IPS-11a (cell line): ENCODE measurements around the gene POU2F3.

ENCODE experiments used
- H3K4me3 ChIP-seq: one replicate; pipeline ENCODE4 v1.5.1; 2013; ENCODE audit warnings: low read depth, low read length, control low read depth

The POU2F3 gene

DNA sequence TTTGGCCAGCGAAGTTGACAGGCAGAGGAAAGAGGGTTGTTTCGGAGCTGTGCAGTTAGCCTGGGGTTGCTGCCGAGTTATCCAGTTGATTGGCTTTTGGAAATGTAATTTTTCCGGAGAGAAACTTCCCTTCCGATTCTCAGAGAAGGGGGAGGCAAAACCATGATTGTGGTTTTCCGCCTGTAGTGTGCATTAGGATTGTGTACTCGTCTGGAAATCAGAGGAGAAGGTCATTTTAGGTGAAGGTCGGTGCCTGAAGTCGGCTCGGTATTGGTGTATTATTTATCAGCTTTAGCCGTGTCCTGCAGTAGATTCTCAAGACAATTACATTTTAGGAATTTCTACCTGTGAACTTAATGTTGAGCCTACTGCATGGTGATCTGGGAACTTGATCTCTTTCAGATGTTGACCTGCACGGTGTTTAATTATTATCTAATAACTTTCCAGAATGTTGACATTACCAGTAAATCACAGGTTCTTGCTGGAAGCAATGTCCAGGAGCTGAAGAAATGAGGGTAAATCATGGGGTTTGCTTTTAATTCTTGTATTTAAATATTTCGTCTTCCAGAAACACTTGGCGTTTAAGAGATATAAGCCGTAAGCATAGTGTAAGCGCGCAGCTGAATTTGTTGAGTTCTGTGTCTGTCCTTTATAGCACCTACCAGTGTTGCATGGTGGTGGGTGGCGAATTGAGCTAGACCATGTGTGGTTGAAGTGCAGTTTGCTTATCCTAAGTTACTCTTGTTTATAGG, 97.6 kb downstream of the POU2F3 start:
- peak overlapping the region; percentile 67 for H3K4me3 ChIP-seq

DNA sequence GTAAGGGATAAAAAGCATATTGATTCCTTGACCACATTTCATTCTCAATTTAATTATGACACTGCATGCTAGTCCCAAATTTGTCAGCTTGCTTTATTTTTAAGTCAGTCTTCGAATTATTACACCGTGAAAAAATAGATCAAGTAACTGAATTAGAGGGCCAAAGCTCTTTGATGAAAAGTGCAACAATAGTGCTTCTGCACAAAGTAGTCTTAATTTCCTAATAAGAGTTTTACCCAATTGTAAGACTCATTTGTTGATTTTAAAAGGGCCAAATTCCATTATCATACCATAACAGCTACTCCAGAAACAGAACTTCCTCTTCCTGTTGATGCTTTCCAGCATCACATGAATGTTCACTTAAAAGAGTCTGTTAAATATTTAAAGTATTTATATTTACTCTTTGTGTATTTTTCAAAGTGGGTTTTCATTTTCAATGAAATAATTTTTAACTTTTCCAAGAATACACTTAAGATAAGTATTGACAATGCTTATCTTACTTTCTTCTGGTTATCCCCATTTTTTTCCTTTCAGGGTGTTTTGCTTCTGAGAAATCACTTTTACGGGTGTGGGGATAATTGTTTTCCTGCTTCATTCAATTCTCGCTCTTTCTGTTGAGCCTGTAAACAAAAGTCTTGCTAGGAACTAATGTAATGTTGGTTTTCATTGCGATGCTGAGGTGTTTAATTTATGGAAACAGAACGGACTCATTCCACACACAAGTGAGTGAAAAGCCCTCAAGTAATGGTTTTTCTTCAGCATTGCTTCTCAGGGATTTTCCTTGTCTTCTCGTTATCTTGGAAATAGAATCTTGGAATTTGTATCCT, 98.4 kb downstream of the POU2F3 start:
- peak overlapping the region; percentile 67 for H3K4me3 ChIP-seq

DNA sequence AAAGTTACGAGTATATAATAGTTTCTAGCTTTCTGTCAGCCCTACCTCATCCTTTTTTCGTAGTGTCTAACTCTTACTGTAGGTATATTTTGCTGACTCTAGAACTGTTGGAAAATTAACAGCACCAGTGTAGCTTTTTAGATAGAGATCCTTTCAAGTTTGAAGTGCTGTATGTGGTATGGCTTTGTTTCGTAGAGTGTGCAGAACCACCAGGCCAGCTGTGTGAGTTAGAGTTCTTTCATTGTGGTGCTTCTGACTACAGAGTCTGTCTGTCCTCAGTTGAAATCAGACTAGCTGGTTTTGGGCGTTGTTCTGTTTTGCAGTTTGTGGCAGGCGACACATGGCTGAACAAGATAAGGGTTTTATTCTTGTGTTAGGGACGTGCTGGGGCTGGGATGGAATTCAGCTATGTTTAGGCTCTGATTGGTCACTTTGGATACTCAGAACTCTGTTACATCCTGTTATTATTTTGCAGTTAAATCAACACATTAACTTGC, 99.5 kb downstream of the POU2F3 start:
- no peak overlapping the region for H3K4me3 ChIP-seq

DNA sequence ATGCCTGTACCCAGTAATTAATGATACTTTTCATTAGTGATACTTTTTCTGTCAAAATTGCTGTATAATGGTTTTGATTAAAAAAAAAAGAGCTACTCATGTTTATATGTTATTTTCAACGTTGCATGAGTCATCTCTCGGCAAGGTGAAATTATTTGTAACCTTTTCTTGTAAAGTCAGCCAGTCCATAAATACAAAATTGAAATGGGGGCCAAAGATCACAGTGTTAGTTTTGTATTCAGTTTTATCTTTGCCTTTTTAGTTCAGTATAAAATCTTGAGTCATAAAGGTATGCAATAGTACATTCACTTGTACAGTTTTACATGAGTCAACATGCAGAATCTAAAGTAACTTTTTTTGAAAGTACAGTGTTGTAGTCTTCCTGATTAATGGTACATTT, 100.6 kb downstream of the POU2F3 start:
- no peak overlapping the region for H3K4me3 ChIP-seq

DNA sequence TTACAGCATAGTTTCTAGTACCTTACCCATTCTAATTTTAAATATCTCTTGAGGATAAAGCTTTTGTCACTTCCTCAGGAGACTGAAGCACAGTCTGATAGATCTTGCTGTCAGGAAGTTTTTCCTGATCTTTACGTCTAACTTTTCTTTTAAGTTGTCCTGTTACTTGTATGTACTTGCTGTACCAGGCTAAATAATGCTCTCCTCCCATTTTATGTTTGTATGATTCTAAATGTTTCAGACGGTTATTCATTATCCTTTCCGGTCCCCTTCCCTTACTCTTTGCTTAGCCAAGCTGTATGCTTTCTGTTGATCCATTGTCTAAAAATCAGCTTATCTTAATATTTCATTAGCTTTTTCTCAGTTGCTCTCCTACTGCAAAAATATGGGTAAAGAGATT, 102.3 kb downstream of the POU2F3 start:
- H3K4me3 ChIP-seq, result no peak overlapping the region

DNA sequence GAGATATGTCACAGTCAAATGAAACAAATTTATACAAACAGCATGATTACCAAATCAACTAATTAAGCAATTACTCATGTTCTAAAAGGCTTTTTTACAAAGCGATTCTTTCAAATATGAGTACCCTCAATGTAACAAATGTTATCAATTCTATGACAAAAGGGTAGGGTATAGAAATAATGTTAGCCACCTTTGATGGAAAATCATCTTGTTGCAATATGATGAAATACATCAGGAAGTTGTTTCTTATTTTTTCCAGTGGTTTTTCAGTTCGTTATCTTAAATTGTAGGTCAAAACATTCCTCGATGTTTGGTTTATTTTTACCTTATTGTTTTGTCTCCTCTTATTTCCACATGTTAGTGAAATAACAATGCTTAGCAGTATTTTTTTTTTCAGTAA, 102.7 kb downstream of the POU2F3 start:
- no peak overlapping the region for H3K4me3 ChIP-seq

DNA sequence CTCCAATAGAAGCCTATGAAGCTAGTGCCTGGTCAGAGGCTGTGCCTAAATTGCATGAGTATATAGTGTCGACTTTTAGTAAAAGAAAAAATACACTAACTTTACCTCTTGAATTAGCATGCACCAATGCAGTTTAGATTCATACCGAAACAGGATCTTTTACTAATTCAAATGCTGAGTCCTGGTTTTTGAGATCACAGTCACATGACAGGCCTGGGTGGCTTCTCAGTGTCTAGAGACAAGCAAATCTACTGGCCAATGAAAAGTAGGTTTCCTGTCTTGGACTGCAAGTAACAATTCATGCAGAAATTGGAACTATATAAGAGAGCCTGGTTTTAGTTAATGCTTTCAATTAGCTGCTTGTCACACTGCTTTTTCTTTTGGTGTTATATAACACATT, 103.5 kb downstream of the POU2F3 start:
- no peak overlapping the region for H3K4me3 ChIP-seq

DNA sequence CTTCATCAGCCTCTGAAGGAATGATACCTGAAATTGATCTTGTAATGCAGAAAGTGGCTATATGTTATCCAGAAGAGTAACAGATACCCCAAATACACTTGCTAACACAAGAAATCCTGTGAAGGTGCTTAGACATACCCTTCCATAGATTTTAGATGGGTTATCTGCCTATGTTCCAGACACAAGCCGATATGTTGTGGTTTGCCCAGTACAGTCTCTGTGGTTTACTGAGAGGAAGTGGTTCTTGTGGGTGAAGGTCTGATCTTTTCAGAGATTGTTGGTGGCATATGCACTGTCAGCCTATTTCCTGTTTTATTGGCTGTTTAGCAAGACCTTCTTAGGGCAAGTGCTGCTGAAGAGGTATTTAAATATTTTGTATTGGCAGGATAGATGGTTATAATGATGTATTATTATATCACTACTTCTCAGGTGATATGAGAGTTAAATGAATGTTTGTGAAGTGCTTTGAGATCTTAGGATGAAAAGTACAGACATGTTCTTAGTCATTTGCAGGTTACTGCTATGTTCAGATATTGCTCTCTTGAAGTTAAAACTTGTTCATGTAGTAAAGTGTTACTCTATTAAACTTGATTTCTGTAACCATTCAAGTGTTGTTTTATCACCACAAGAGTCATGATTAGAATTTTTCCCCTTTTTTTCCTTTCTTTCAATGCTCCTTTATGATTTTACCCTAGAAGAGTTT, 104.5 kb downstream of the POU2F3 start:
- H3K4me3 ChIP-seq, result no peak overlapping the region

DNA sequence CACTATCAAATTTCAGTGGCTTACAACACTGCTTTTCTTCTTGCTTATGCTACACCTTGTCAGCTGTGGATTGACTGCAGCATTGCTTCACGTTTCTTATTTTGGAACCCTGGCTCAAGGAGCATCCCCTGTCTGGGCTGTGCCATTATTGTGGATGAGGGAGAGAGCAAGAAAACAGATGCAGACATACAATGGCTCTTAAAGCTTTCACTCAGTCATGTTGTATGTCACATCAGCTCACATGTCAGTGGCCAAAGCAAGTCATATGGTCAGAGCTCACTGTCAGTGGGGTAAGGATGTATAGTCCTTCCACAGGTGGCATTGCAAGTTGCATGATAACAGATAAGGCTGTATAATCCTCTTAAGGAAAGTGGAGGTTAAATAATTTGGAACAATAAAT, 106.3 kb downstream of the POU2F3 start:
- no peak overlapping the region for H3K4me3 ChIP-seq

DNA sequence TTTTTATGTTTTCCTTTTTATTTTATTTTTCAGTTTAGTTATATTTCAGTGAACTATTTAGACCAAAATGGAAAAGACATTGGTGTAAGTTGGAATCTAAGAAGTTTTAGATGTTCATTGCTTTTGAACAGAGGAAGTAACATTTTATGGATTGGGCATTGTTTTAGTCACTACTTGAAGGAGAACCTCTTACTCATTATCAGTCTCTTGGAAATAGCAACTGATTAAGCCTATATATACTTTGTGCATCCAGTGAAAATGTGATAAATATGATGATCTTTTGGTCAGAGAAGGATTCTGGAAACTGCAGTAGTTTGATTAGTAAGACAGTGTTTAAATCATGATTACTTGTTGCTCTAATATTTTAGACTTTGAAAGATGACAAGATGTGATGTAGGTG, 110.7 kb downstream of the POU2F3 start:
- no peak overlapping the region for H3K4me3 ChIP-seq

DNA sequence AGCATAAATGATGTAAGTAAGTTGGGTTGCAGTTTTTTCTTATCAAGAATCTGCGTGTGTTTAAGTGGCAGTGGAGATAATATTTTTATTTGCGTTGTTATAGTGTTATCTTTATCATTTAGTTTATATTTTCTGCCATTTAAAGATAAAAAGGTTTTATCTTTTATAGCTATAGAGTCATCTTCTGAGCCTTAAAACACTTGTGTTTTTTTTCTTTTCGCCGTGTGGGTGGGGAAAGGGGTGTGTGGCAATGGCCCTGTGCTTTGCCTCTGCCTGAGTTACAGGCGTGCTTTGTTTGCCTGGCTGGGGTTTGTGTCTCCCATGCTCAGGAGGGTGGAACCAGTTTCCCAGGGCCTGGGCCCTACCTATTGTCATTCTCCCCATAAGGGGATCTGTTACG, 112.5 kb downstream of the POU2F3 start:
- no peak overlapping the region for H3K4me3 ChIP-seq

DNA sequence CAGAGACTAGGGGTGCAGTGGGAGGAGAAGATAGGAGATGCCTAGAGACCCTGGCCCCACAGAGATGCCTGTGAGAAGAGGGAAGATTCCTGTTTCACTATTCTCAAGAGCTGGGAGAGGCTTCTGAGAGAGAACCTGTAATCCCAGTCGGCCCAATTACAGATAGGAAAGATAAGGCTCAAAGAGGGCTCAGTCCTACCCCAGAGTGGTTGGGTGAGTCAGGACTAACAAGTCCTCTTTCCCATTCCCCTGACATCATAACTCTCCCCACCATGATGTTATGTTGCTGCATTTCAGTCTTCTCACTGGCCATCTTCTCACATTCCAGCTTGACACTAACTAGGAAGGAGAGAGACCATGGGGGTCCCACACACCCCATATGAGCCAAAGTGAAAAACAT, 114.1 kb downstream of the POU2F3 start:
- H3K4me3 ChIP-seq, result no peak overlapping the region

DNA sequence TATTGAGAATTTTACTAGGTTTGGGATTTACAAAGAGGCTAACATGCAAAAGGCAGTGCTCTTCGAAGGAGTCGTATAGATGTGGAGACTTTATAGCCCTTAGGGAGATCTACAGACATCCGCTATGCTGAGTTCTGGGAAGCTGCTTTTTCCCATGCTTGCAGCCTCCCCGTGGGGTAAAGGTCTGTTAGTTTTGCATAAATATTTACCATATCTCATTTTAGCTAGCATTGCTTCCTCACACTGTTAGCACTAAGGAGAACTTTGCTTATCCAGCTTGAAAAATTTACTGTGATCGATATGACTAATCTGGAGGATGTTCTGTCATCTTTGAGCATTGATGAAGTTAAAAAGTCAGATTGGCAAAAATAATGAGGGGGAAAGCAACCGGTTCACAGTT, 114.8 kb downstream of the POU2F3 start:
- H3K4me3 ChIP-seq, result no peak overlapping the region

DNA sequence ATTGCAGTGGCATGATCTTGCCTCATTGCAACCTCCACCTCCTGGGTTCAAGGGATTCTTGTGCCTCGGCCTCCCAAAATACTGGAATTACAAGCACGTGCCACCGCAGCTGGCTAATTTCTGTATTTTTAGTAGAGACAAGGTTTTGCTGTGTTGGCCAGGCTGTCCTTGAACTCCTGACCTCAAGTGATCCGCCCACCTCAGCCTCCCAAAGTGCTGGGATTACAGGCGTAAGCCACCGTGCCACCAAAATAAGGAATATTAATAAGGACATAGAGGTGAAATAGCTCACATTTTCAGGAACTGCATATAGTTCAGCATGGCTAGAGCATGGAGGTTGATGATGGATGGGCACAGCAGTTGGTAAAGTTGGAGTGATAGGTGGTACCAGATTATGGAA, 117.7 kb downstream of the POU2F3 start:
- no peak overlapping the region for H3K4me3 ChIP-seq

DNA sequence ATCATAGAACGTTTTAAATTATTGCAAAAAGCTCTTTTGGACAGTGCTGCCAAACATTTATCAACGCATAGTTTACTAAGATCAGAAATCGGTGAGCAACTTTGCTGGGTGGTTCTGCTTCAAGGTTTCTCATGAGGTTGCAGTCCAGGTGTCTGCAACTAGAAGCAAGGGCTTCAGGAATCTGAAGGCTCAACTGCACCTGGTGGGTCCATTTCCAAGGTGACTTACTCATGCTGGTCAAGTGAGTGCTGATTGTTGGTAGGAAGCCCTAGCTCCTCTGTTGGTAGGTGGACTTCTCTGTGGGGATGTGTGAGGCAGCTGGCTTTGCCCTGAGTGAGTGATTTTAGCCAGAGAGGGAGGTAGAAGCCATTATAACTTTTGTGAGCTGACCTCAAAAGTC, 118.8 kb downstream of the POU2F3 start:
- no peak overlapping the region for H3K4me3 ChIP-seq

DNA sequence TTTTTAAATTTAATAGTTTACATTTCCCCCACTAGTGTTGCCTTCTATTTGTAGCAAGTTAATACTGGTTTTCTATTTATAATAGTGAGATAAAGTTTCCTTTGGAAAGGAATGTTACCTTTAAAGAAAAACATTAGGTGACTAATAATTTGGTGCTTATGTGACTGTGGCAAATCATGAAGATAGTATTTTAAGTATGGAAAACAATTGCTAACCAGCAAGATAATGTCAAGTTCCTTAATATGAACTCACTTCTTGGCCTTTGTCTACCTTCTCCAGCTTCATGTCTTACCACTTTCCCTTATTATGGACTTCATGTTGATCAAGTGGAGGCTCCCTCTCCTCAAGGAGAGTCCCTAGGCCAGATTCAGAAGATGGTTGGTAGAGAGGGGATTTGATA, 123.5 kb downstream of the POU2F3 start:
- H3K4me3 ChIP-seq, result no peak overlapping the region

DNA sequence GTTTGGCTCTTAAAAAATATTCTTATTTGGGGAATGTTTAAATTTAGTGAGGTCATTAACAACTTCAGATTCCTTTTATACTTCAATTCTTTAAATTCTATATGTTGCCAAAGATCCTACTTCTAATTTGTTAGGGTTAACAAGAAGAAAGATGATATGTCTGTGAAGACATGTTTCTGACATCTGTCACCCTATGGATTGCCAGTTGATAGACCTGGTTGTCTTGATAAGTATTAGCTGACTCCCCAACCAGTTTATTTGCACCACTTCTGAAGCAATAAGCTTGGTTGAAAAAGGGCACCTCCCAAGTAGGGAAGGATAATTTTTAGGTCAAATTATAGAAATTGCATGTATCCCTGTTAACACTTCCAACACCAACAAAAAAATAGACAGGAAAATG, 125.6 kb downstream of the POU2F3 start:
- H3K4me3 ChIP-seq, result no peak overlapping the region
